Measurements from ENCODE around the gene STX5.
A peak's percentile ranks its signal among the peaks of the same experiment; 100 is the strongest.

Gene STX5

DNA sequence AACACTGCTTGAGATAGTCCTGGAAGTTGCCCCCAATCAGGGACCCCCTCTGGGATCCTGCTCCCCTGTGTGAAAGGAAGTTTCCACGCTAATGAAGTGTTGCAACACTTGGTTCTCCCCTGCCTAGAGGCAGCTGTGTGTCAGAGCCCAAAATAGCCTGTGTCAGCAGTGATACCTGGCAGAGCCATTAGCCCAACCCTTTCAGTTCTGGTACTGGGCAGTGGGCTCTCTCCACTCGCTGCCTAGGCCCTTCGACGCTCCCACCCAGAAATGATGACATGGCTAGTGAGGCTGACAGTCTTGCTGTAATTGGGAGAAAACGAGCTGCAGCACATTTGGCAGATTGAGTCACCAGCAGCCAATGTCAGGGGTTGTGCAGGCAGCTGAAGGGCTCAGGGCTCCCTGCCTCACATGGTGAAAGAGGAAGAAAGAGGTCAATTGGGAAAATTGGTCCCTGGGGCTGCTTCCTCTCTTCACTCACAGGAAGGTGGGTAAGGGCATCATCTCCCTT, 25.2 kb downstream of the STX5 start:
- H3K27ac Mint-ChIP-seq: peak overlapping the region; percentile 98
- ATAC-seq (no peak), DNase-seq (ENCODE audit: low spot score in 2 of 2) (no peak)
- no peaks in the 10 kb centered on the region for H3K9me3 Mint-ChIP-seq
- peak overlapping the region; percentile 96 for H3K4me3 Mint-ChIP-seq
- H3K36me3 Mint-ChIP-seq: peaks cover 41% of the 10 kb centered on the region
- peaks cover 57% of the 10 kb centered on the region for H3K4me1 Mint-ChIP-seq

DNA sequence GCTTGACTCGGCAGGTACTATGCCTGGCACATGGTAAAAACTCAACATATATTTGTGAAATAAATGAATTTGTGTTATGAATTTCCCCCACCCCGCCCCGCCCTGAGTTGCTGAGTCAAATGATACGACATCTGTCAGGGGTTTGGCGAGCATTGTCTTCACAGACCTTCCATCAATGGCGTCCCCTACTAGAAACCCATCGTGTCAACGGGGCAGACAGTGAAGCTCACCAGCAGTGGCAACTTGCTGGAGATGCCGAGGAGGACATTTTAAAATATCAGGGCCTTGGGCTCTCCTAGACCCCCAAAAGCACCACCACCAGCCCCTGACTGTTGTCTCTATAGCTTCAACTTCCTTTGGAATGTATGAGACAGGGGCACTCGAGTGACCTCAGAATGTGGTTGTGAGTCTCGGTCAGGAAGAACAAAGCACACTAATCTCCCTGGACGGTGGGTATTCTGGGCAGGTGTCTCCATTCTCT, 25.9 kb downstream of the STX5 start:
- H3K4me1 Mint-ChIP-seq: peaks cover 58% of the 10 kb centered on the region
- no peaks in the 10 kb centered on the region for H3K9me3 Mint-ChIP-seq
- ATAC-seq: peak; percentile 50
- H3K27ac Mint-ChIP-seq: peak overlapping the region; percentile 98
- peak in 1 of 2 donors; percentile 67 for DNase-seq (ENCODE audit: low spot score in 2 of 2)
- peaks cover 48% of the 10 kb centered on the region for H3K36me3 Mint-ChIP-seq
- H3K4me3 Mint-ChIP-seq: peak overlapping the region; percentile 96

DNA sequence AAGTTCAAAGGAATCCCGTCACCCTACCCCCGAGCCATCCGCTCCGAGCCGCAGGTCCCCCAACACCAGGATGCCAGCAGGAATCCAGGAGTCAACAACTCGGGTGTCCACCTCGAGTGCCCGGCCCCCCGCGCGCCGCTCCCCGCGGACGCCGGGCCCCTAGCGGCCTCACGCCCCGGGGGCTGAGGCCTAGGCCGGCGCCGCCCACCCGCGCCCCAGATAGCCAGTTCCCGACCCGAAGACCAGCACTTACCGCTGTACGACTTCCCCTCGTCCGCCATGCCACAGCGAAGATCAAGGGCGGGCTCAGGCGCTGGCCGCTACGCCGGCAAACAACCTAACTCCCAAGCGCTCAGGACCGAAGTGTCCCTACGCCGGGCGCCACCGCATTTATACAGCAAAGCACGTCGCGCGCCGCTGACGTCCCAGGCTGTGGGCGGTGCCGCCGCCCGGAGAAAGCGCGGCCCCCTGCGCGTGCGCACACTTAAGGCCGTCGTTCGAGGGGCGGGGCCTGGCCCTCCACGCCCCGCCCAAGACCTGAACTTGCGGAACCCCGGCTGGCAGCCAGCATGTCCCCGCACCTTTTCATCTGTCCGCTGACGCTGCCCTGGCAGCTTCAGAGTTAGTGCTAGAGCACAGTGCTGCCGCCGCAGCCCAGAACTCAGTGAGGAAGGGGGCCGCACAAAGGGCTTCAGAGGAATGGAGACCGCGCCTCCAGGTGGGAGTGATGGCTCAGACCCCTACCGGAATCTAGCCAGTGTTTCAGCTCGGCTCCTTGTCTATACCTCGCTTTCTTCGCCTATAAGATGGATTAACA, 26.6 kb downstream of the STX5 start, which contains the start of gene NXF1:
TSS of gene NXF1 (minus strand) at position 365 of the 817 bp plus-strand sequence. CDS start at position 281, 84 bp downstream.
- Mint-ChIP-seq H3K4me3 (peak within 1 kb of the TSS; percentile 96), H3K36me3 (peaks cover 55% of the 10 kb centered on the region), H3K4me1 (peaks cover 56% of the 10 kb centered on the region), H3K27ac (peak within 1 kb of the TSS; percentile 98), H3K9me3 (no peaks in the 10 kb centered on the region)
- DNase-seq (ENCODE audit: low spot score in 2 of 2): peak; percentile 99
- peak; percentile 88 for ATAC-seq

DNA sequence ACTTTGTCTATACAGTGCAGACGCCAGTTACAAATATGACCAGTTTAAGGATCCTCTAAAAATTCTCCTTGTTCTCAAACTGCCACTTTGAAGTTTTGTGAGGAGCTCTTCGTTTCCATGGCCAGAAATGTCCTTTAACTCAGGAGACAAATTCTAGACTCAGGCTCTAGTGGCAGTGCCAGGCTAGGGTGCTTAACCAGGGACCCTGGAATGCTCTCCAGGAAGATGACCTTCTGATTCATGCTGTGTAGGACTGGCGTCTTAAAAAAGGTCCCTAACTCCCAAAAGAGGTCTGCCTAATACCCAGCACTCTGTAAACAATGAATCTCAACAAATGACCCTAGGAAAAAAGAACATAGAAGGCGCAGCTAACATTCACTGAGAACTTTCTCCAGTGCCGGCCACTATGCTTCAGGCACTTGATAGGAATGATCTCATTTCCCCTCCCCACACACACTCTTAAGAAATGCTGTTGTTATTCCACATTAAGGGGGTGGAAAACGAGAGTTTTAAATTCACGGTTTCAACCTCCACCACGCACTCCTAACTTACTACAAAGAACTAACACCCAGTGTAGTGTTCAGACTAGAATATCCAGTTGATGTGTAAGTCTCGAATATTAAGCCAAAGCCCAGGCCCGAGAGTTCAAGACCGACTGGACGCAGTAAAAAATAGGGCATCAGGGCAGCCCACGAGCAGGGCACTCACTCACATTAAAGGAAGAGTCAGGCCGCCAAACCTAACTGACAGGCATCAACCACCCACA, 27.4 kb downstream of the STX5 start:
- Mint-ChIP-seq H3K4me1 (peaks cover 62% of the 10 kb centered on the region), H3K36me3 (peaks cover 63% of the 10 kb centered on the region), H3K27ac (peak overlapping the region; percentile 98), H3K4me3 (peak overlapping the region; percentile 96), H3K9me3 (no peaks in the 10 kb centered on the region)
- DNase-seq (ENCODE audit: low spot score in 2 of 2): no peak
- peak; percentile 51 for ATAC-seq

DNA sequence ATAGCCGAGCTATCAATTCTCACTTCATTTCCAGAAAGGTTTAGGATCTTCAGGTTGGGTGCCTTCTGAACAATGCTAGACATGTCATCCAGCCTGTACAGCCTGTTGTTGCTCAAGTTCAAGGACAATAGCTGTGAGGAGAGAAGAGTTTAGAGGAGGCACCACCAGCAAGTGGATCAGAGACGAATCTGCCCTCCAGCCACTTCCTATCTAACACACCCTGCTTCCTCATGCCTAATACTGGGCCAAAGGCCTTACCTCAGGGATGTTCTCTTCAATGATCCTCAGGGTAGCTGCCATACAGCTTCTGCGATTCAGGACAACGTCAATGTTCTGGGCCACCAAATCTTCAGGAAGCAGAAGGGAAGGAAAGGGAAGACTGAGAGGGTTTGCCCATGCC, 30.8 kb downstream of the STX5 start:
- Mint-ChIP-seq H3K36me3 (peaks cover 97% of the 10 kb centered on the region), H3K27ac (peak overlapping the region; percentile 82), H3K9me3 (no peaks in the 10 kb centered on the region), H3K4me3 (no peak overlapping the region), H3K4me1 (peaks cover 47% of the 10 kb centered on the region)
- ATAC-seq (no peak), DNase-seq (ENCODE audit: low spot score in 2 of 2) (no peak)

DNA sequence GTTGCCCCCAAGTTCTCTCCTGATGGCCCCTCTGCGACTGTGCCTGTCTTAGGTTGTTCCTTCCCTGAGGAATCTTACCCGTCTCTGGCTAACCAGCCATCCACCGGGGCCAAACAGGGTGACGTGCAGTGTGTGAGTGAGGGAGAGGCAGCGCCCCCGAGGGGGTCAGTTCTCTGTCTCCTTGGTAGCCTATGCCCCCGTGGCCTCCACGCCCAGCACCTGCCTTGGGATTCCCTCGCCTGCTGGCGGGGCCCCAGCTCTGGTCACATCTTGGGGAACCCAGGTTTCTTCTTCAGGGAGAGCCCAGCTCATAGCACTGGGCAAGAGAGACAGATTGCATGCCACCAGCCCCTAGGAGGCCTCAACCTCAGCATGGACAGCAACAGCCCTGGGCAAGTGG, 32.4 kb downstream of the STX5 start:
- H3K4me1 Mint-ChIP-seq: peaks cover 37% of the 10 kb centered on the region
- no peak overlapping the region for H3K4me3 Mint-ChIP-seq
- no peaks in the 10 kb centered on the region for H3K9me3 Mint-ChIP-seq
- ATAC-seq (peak; percentile 17), DNase-seq (ENCODE audit: low spot score in 2 of 2) (no peak)
- H3K27ac Mint-ChIP-seq: peak overlapping the region; percentile 74
- H3K36me3 Mint-ChIP-seq: peaks cover 100% of the 10 kb centered on the region

DNA sequence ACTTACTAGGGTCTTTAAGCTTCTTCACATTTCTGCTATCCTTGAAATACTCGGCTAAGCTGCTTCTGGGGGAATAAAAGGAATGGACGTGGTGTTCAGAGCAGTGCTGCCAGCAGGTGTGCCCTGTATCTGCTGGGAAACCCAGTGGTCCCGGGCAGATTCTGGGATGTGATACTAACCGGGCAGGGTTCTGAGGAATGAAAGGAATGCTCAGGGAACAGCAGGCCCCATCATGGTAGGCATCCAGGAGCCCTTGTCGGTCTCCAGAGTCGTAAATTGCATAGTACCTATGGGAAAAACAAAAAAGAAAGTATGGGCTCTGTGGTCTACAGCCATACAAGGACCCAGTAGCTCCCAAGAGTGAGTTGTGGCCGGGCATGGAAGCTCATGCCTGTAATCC, 35.6 kb downstream of the STX5 start:
- no peaks in the 10 kb centered on the region for H3K9me3 Mint-ChIP-seq
- H3K4me3 Mint-ChIP-seq: no peak overlapping the region
- peaks cover 23% of the 10 kb centered on the region for H3K4me1 Mint-ChIP-seq
- peak overlapping the region; percentile 78 for H3K27ac Mint-ChIP-seq
- no peak for ATAC-seq
- peaks cover 100% of the 10 kb centered on the region for H3K36me3 Mint-ChIP-seq
- DNase-seq (ENCODE audit: low spot score in 2 of 2): no peak

DNA sequence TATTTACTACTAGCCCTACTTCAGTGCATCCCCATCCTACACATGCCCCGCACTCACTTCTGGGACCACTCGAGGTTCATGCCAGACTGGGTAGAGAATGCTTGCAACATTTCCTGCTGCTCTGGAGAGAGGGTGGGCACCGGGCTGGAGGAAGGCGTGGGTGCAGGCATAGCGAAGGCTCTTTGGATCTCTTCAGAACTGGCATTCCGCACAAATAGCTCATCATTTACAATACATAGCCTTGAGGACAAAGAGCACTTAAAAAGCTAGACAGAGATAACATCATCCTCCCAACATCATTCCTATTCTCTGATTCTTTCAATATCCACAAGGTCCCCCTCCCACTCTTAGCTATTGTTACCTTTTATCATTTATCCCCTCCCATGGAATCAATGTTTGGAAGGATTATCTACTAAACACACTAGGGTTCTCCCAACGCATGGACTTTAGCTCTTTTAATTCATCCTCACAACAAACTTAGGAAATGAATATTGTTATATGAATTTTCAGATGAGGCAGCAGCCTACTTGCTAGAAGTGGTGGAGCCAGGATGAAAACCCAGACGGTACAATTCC, 37.6 kb downstream of the STX5 start:
- ATAC-seq (no peak), DNase-seq (ENCODE audit: low spot score in 2 of 2) (no peak)
- H3K27ac Mint-ChIP-seq: peak overlapping the region; percentile 54
- no peak overlapping the region for H3K4me3 Mint-ChIP-seq
- H3K36me3 Mint-ChIP-seq: peaks cover 100% of the 10 kb centered on the region
- H3K9me3 Mint-ChIP-seq: no peaks in the 10 kb centered on the region
- H3K4me1 Mint-ChIP-seq: peaks cover 31% of the 10 kb centered on the region

DNA sequence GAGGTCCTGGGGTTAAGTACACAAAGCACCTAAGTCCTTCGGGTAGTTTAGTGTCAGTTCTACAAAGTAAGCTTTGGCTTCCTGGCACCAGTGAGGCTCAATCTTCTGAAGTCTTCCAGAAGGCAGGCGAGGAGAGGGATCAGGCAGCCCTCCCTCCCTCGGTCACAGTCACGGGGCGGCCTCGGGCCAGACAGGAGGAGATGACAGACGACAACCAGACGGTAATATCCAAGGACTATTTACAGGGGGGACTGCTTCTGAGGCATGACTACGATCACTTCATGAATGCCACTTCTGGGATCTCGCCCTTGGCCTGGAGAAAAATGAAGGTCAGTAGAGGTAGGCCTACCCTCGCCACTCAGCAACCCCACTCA, 39.7 kb downstream of the STX5 start:
- ATAC-seq (no peak), DNase-seq (ENCODE audit: low spot score in 2 of 2) (no peak)
- Mint-ChIP-seq H3K4me1 (peaks cover 39% of the 10 kb centered on the region), H3K27ac (peak overlapping the region; percentile 88), H3K9me3 (no peaks in the 10 kb centered on the region), H3K36me3 (peaks cover 97% of the 10 kb centered on the region), H3K4me3 (peak overlapping the region; percentile 92)

DNA sequence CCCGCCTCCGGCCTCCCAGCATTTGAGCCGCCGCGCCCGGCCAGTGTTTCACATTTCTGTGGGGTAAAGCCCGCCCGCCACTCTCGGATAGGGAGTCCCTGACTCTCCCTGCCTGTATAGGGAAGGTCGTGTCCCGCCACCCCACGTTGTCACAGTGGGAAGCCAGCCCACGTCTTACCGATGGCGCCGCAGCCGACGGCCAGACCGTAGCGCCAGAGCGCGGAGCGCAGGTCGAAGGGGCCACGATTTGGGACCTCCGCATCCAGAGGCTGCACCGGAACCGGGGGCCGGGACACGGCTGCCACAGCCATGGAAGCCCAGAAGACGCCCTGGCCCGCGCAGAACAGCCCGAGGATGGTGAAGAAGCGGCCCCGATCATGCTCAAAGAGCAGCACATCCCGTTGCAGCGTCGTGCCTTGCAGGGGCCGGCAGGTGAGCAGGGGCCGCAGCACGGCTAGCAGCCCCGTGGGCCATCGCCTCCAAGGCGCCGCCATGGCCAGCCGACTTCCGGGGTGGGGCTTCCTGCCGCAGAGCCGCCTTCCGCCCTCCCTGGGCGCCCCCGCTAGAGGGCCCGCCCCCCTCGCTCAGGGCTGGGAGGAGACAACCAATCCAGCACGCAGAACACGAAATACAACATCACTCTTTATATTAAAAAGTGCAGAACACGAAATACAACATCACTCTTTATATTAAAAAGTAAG, 40.2 kb downstream of the STX5 start, which contains the start of gene TMEM223:
TSS of gene TMEM223 (minus strand) at position 506 of the 701 bp plus-strand sequence. CDS start at position 494, 12 bp downstream.
- Mint-ChIP-seq H3K36me3 (peaks cover 95% of the 10 kb centered on the region), H3K27ac (peak within 1 kb of the TSS; percentile 88), H3K9me3 (no peaks in the 10 kb centered on the region), H3K4me3 (peak within 1 kb of the TSS; percentile 92), H3K4me1 (peaks cover 39% of the 10 kb centered on the region)
- DNase-seq (ENCODE audit: low spot score in 2 of 2) (peak; percentile 84 to 92), ATAC-seq (peak; percentile 86)

DNA sequence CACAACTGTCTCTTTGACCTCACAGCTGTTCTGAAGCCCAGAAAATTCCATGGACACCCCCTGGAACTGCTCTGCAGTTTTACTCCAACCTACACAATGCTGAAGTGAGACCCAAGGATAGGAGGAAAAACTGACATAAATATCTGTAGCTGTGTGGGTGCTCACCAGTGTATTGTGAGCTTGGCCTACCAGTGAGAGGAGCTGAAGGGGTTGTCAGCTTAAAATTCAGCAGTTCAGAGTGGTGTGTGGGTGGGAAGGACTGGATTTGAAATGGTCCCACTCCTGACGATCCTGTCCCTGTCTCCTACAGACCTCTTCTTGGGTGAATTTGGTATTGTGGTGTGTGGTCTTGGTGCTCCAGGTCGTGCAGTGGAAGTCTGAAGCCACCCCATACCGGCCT, 42.3 kb downstream of the STX5 start:
- peaks cover 47% of the 10 kb centered on the region for H3K4me1 Mint-ChIP-seq

DNA sequence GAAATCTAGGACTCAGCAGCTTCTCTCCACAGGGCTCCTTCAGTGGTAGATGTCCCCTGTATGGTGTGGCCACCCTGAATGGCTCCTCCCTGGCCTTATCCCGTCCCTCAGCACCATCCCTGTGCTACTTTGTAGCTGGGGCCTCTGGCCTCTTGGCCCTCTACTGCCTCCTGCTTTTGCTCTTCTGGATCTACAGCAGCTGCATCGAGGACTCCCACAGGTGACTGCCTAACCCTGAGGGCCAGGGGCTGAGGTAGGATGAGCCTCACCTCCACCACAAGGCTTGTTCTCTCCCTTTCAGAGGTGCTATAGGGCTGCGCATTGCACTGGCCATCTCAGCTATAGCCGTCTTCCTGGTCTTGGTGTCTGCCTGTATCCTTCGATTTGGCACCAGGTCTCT, 42.9 kb downstream of the STX5 start:
- peak overlapping the region; percentile 92 for H3K4me3 Mint-ChIP-seq
- no peaks in the 10 kb centered on the region for H3K9me3 Mint-ChIP-seq
- peaks cover 82% of the 10 kb centered on the region for H3K36me3 Mint-ChIP-seq
- ATAC-seq (no peak), DNase-seq (ENCODE audit: low spot score in 2 of 2) (no peak)
- peak overlapping the region; percentile 10 for H3K27ac Mint-ChIP-seq
- peaks cover 41% of the 10 kb centered on the region for H3K4me1 Mint-ChIP-seq

More for the DNA sequence above, 42.3 kb downstream of the STX5 start:
- DNase-seq (ENCODE audit: low spot score in 2 of 2) (no peak), ATAC-seq (no peak)
- peak overlapping the region; percentile 92 for H3K4me3 Mint-ChIP-seq
- H3K9me3 Mint-ChIP-seq: no peaks in the 10 kb centered on the region
- H3K27ac Mint-ChIP-seq: peak overlapping the region; percentile 88
- peaks cover 82% of the 10 kb centered on the region for H3K36me3 Mint-ChIP-seq

DNA sequence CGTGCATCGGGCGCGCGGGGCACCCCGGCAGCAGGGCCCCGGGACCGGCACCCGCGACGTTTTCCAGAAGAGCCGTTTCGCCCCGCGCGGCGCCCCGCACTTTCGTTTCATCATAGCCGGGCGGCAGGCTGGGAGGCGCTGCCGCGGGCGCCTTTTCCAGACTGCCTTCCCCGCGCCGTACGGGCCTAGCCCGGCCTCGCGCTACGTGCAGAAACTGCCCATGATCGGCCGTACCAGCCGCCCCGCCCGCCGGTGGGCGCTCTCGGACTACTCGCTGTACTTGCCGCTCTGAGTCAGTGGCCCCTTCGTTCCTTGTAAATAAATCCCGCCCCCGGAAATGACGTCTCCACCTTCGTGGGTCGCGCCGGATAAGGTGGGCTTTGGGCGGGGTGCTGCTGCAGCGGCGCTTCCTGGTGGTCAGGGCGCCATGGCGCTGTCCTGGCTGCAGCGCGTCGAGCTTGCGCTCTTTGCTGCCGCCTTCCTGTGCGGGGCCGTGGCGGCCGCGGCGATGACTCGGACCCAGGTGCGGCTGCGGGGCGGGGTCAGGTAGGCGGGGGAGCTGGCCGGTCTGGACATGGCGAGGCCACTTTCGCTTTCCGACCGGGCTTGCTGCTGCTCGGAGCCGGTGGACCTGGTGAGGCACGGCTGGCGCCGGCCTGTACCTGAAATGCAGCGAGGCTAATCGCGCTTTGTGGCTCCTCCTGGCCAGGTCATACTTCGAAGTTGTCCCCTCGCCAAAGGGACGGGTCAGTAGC, 44.7 kb downstream of the STX5 start, which contains the start of gene TMEM179B:
TSS of gene TMEM179B (plus strand) at position 398 of the 755 bp plus-strand sequence. CDS start at position 428, 30 bp downstream.
- peak; percentile 91 to 99 for DNase-seq (ENCODE audit: low spot score in 2 of 2)
- Mint-ChIP-seq H3K36me3 (peaks cover 82% of the 10 kb centered on the region), H3K27ac (peak within 1 kb of the TSS; percentile 92), H3K4me3 (peak within 1 kb of the TSS; percentile 92), H3K9me3 (no peaks in the 10 kb centered on the region), H3K4me1 (peaks cover 36% of the 10 kb centered on the region)
- ATAC-seq: peak; percentile 87

All from stimulated activated effector memory CD8-positive, alpha-beta T cell treated with anti-CD3 and anti-CD28 coated beads, Interleukin-12 subunit alpha, Interleukin-12 subunit beta, amount 100 ng/mL, for 72 hours (primary cell).